CD4-positive, alpha-beta T cell treated with Interleukin-6 at 100 ng/mL for 8 hours (primary cell): ENCODE data around the gene ZKSCAN4.

ENCODE experiments used
- DNase-seq: peaks from one replicate; pipeline ENCODE4 v3.0.0-alpha.2; 2020; ENCODE audit warnings: mixed read lengths, low spot score

The ZKSCAN4 gene

GRCh38 chr6:28252009-28252975 is at the start of gene ZKSCAN4:
Gene ZKSCAN4, minus strand, starts transcription at chr6:28252269. Its CDS starts 289 bp downstream, at chr6:28251980.
- DNase-seq, result peak; percentile 84

GRCh38 chr6:28296520-28297060 is 44.5 kb upstream of the ZKSCAN4 start:
- DNase-seq, result no peak

GRCh38 chr6:28295326-28295725 is 43.3 kb upstream of the ZKSCAN4 start:
- no peak for DNase-seq

GRCh38 chr6:28291573-28291972 is 39.5 kb upstream of the ZKSCAN4 start:
- DNase-seq, result no peak

- no peak for DNase-seq
Measured at GRCh38 chr6:28282926-28283325, 30.9 kb upstream of the ZKSCAN4 start.

GRCh38 chr6:28281288-28282064 is 29.4 kb upstream of the ZKSCAN4 start, which contains the start of gene PGBD1:
Gene PGBD1, plus strand, starts transcription at chr6:28281572. Its CDS starts 2,242 bp downstream, at chr6:28283814.
- DNase-seq, result peak; percentile 12

- DNase-seq, result no peak
Measured at GRCh38 chr6:28280595-28281287, 28.7 kb upstream of the ZKSCAN4 start.

GRCh38 chr6:28277746-28278145 is 25.7 kb upstream of the ZKSCAN4 start:
- DNase-seq, result no peak

GRCh38 chr6:28274888-28275287 is 22.8 kb upstream of the ZKSCAN4 start:
- DNase-seq, result no peak

GRCh38 chr6:28269492-28269891 is 17.4 kb upstream of the ZKSCAN4 start:
- DNase-seq, result no peak

GRCh38 chr6:28267695-28268059 is 15.6 kb upstream of the ZKSCAN4 start:
- DNase-seq, result no peak

GRCh38 chr6:28266962-28267694 is 15.1 kb upstream of the ZKSCAN4 start, which contains the start of gene ZSCAN26:
Gene ZSCAN26, plus strand, starts transcription at chr6:28267143. Its CDS starts 4,777 bp downstream, at chr6:28271920.
- DNase-seq, result peak; percentile 78

- no peak for DNase-seq
Measured at GRCh38 chr6:28266563-28266961, 14.5 kb upstream of the ZKSCAN4 start.

GRCh38 chr6:28264834-28265401 is 12.8 kb upstream of the ZKSCAN4 start:
- DNase-seq, result no peak

- DNase-seq, result no peak
Measured at GRCh38 chr6:28263922-28264321, 11.9 kb upstream of the ZKSCAN4 start.

- peak; percentile 41 for DNase-seq
Measured at GRCh38 chr6:28258877-28259777, 7.1 kb upstream of the ZKSCAN4 start, which contains the start of gene NKAPL. Gene NKAPL, plus strand, starts transcription at chr6:28259297. Its CDS starts 75 bp downstream, at chr6:28259372.

- DNase-seq, result no peak
Measured at GRCh38 chr6:28257042-28257441, 5.0 kb upstream of the ZKSCAN4 start.

- no peak for DNase-seq
Measured at GRCh38 chr6:28254121-28254519, 2.1 kb upstream of the ZKSCAN4 start.

- DNase-seq, result peak; percentile 19
Measured at GRCh38 chr6:28251661-28252008, 434 bp downstream of the ZKSCAN4 start.

- DNase-seq, result no peak
Measured at GRCh38 chr6:28250747-28251146, 1.3 kb downstream of the ZKSCAN4 start.
